H1 (cell line): ENCODE measurements around the gene CRY1. TPM values are rescaled to one million over a fixed set of nuclear protein-coding genes. Genes with fewer than 3 reads are reported as not detected.

Experiments
- CTCF ChIA-PET: fragments of 300-600 bp; sonication (Branson Sonifier 250); formaldehyde crosslinking; loops from one replicate; lab custom pipeline; 2021; ENCODE audit not compliant: partially characterized antibody; lab: Charles Lee
- POLR2A ChIA-PET: fragments of 300-600 bp; sonication (Branson Sonifier 250); formaldehyde crosslinking; loops from one replicate; lab custom pipeline; 2021; ENCODE audit warnings: inconsistent platforms; ENCODE audit not compliant: partially characterized antibody; lab: Charles Lee
- DNase-seq, 2 experiments: peaks; one replicate each; pipeline versions ENCODE4 v3.0.0 to v3.0.0-alpha.2; 2010 to 2022; ENCODE audit warnings: low spot score in 2 of 2, low read depth in 1 of 2, mixed read lengths in 1 of 2
- FAIRE-seq: peaks from 2 replicates; lab custom pipeline; 2011; peaks lifted over from hg19 to GRCh38; lab: Jason Lieb, UNC
- H2AFZ ChIP-seq: 2 replicates; pipeline ENCODE4 v1.8.1; 2012; ENCODE audit warnings: low read length, inconsistent platforms
- H2AK5ac ChIP-seq: 2 replicates; pipeline ENCODE4 v1.6.1; 2013; ENCODE audit warnings: low read depth, low read length
- H2BK120ac ChIP-seq: replicated peaks from 2 replicates; pipeline ENCODE3; 2013; ENCODE audit warnings: low read depth, low read length, inconsistent platforms
- H2BK12ac ChIP-seq: 2 replicates; pipeline ENCODE4 v1.6.1; 2013; ENCODE audit warnings: low read depth, low read length
- H2BK15ac ChIP-seq: 2 replicates; pipeline ENCODE4 v1.6.1; 2013; ENCODE audit warnings: low read length
- H2BK20ac ChIP-seq: 2 replicates; pipeline ENCODE4 v1.6.1; 2013; ENCODE audit warnings: low read length
- H2BK5ac ChIP-seq: 2 replicates; pipeline ENCODE4 v1.6.1; 2013; ENCODE audit warnings: low read depth, low read length
- H3K14ac ChIP-seq: 2 replicates; pipeline ENCODE4 v1.6.1; 2013; ENCODE audit warnings: inconsistent platforms; ENCODE audit not compliant: insufficient read length
- H3K18ac ChIP-seq: 2 replicates; pipeline ENCODE4 v1.6.1; 2013; ENCODE audit warnings: low read length; ENCODE audit errors: extremely low read depth
- H3K23ac ChIP-seq: 2 replicates; pipeline ENCODE4 v1.6.1; 2013; ENCODE audit warnings: inconsistent platforms; ENCODE audit not compliant: insufficient read length
- H3K23me2 ChIP-seq: 2 replicates; pipeline ENCODE4 v1.6.1; 2013; ENCODE audit warnings: low read depth, low read length
- H3K27ac ChIP-seq: 2 replicates; pipeline ENCODE4 v1.6.1; 2011; ENCODE audit warnings: low read depth, low read length, inconsistent platforms
- H3K27me3 ChIP-seq, 4 experiments: replicated peaks in 1 of 4; 1 replicate in 1 of 4; 2 replicates in 3 of 4; pipeline versions ENCODE4 v1.6.1 to v1.8.1; 2011 to 2013; ENCODE audit warnings: low read length in 3 of 4, mild to moderate bottlenecking in 3 of 4, inconsistent platforms in 2 of 4, mixed read lengths in 2 of 4, moderate library complexity in 1 of 4; ENCODE audit not compliant: control insufficient read depth in 3 of 4, insufficient read depth in 3 of 4; ENCODE audit errors: extremely low read depth in 1 of 4
- H3K36me3 ChIP-seq, 4 experiments: 2 replicates each; pipeline versions ENCODE4 v1.6.1 to v1.8.1; 2011 to 2013; ENCODE audit warnings: mild to moderate bottlenecking in 4 of 4, low read length in 3 of 4, moderate library complexity in 2 of 4, control low read depth in 1 of 4, inconsistent platforms in 1 of 4; ENCODE audit not compliant: insufficient read depth in 4 of 4, control insufficient read depth in 2 of 4
- H3K4ac ChIP-seq: replicated peaks from 2 replicates; pipeline ENCODE3; 2013; ENCODE audit warnings: low read length, low read depth, mixed read lengths, inconsistent platforms; ENCODE audit not compliant: insufficient read length
- H3K4me1 ChIP-seq, 4 experiments: replicated peaks in 1 of 4; 1 replicate in 1 of 4; 2 replicates in 3 of 4; pipeline versions ENCODE4 v1.6.1 to v1.8.1; 2011 to 2013; ENCODE audit warnings: low read length in 3 of 4, inconsistent platforms in 2 of 4, mixed read lengths in 1 of 4; ENCODE audit not compliant: insufficient read depth in 4 of 4, control insufficient read depth in 3 of 4
- H3K4me2 ChIP-seq, 2 experiments: 2 replicates each; pipeline versions ENCODE4 v1.6.1 to v1.8.1; 2011 to 2013; ENCODE audit warnings: low read depth in 2 of 2, low read length in 2 of 2, control low read depth in 1 of 2, inconsistent platforms in 1 of 2, mild to moderate bottlenecking in 1 of 2; ENCODE audit not compliant: insufficient read depth in 1 of 2
- H3K4me3 ChIP-seq, 4 experiments: fragments of 200-600, 300-600 bp in 1 of 4; sonication (generic), shearing (Covaris generic), sonication (Bioruptor Twin) in 1 of 4; 2 replicates each; pipeline versions ENCODE4 v1.5.1 to v1.8.1; 2011 to 2016; ENCODE audit warnings: low read length in 4 of 4, low read depth in 3 of 4, control low read depth in 2 of 4, inconsistent platforms in 2 of 4, mild to moderate bottlenecking in 2 of 4, mixed read lengths in 1 of 4, moderate library complexity in 1 of 4; ENCODE audit not compliant: insufficient read depth in 2 of 4; ENCODE audit errors: extremely low read depth in 1 of 4
- H3K56ac ChIP-seq: replicated peaks from 2 replicates; pipeline ENCODE3; 2013; ENCODE audit warnings: low read depth, mild to moderate bottlenecking, mixed read lengths, low read length, inconsistent platforms; ENCODE audit not compliant: insufficient read length
- H3K79me1 ChIP-seq: 2 replicates; pipeline ENCODE4 v1.6.1; 2013; ENCODE audit warnings: low read depth, low read length, control low read depth
- H3K79me2 ChIP-seq, 2 experiments: 2 replicates each; pipeline versions ENCODE4 v1.6.1 to v1.8.1; 2012 to 2013; ENCODE audit warnings: low read length in 2 of 2, mild to moderate bottlenecking in 2 of 2, inconsistent platforms in 1 of 2; ENCODE audit not compliant: insufficient read depth in 2 of 2, control insufficient read depth in 1 of 2
- H3K9ac ChIP-seq, 4 experiments: replicated peaks in 1 of 4; 1 replicate in 1 of 4; 2 replicates in 3 of 4; pipeline versions ENCODE4 v1.6.1 to v1.8.1; 2011 to 2013; ENCODE audit warnings: low read depth in 3 of 4, low read length in 3 of 4, control low read depth in 2 of 4, mild to moderate bottlenecking in 2 of 4, moderate library complexity in 2 of 4, inconsistent platforms in 1 of 4; ENCODE audit errors: extremely low read depth in 1 of 4
- H3K9me3 ChIP-seq, 2 experiments: 2 replicates each; pipeline versions ENCODE4 v1.6.1 to v1.8.1; 2012 to 2013; ENCODE audit warnings: mild to moderate bottlenecking in 2 of 2, moderate library complexity in 2 of 2, control low read depth in 1 of 2, inconsistent platforms in 1 of 2, low read depth in 1 of 2, low read length in 1 of 2, mixed read lengths in 1 of 2; ENCODE audit not compliant: insufficient read depth in 2 of 2
- H4K20me1 ChIP-seq, 2 experiments: replicated peaks in 1 of 2; 2 replicates each; pipeline versions ENCODE3 to v1.8.1; 2011 to 2013; ENCODE audit warnings: inconsistent platforms in 2 of 2, low read length in 2 of 2, mild to moderate bottlenecking in 1 of 2; ENCODE audit not compliant: insufficient read depth in 2 of 2, control insufficient read depth in 1 of 2
- H4K5ac ChIP-seq: 2 replicates; pipeline ENCODE4 v1.6.1; 2013; ENCODE audit warnings: low read length, low read depth, mixed read lengths, inconsistent platforms; ENCODE audit not compliant: insufficient read length
- H4K8ac ChIP-seq: 2 replicates; pipeline ENCODE4 v1.8.0; 2013; ENCODE audit warnings: mild to moderate bottlenecking, moderate library complexity, low read length, inconsistent platforms; ENCODE audit not compliant: insufficient read depth; ENCODE audit errors: extremely low read depth
- H4K91ac ChIP-seq: replicated peaks from 2 replicates; pipeline ENCODE3; 2013; ENCODE audit warnings: low read length, mixed read lengths, inconsistent platforms; ENCODE audit not compliant: insufficient read length
- BRCA1 ChIP-seq: IDR thresholded peaks from 2 replicates; pipeline ENCODE4 v1.6.1; 2012; ENCODE audit warnings: low read depth, low read length, improper control_type of control experiment
- CTCF ChIP-seq, 3 experiments: IDR thresholded peaks; 1 replicate in 2 of 3; 2 replicates in 1 of 3; pipeline versions ENCODE4 v1.5.1 to v1.6.1; 2011; ENCODE audit warnings: low read length in 3 of 3, mild to moderate bottlenecking in 3 of 3, inconsistent platforms in 2 of 3, low read depth in 1 of 3, moderate library complexity in 1 of 3; ENCODE audit not compliant: insufficient read depth in 1 of 3; ENCODE audit errors: control extremely low read depth in 1 of 3
- GABPA ChIP-seq: IDR thresholded peaks from 2 replicates; pipeline ENCODE4 v1.6.1; 2011; ENCODE audit warnings: mild to moderate bottlenecking, low read length, moderate library complexity, borderline replicate concordance; ENCODE audit not compliant: insufficient read depth
- POLR2A ChIP-seq, 2 experiments: IDR thresholded peaks; 1 replicate in 1 of 2; 2 replicates in 1 of 2; pipeline ENCODE4 v1.6.1; 2011; ENCODE audit warnings: low read depth in 2 of 2, low read length in 2 of 2, mild to moderate bottlenecking in 2 of 2; ENCODE audit errors: control extremely low read depth in 1 of 2
- RAD21 ChIP-seq, 2 experiments: IDR thresholded peaks in 1 of 2; conservative IDR thresholded peaks in 1 of 2; 2 replicates each; pipeline ENCODE4 v1.6.1; 2011; ENCODE audit warnings: low read depth in 2 of 2, low read length in 2 of 2, improper control_type of control experiment in 1 of 2, inconsistent platforms in 1 of 2, mild to moderate bottlenecking in 1 of 2, moderate library complexity in 1 of 2
- WGBS, 2 experiments: shearing (Covaris generic) in 1 of 2; methylation state at CpG; one replicate each; pipeline versions ENCODE4 v1.1.6 to v1.1.7; 2013 to 2015; ENCODE audit warnings: low lambda C conversion rate in 2 of 2, mixed read lengths in 2 of 2, inconsistent platforms in 1 of 2, low coverage in 1 of 2, missing lambda C conversion rate in 1 of 2; ENCODE audit not compliant: insufficient replicate concordance in 2 of 2, insufficient coverage in 1 of 2, insufficient read length in 1 of 2; ENCODE audit errors: extremely low coverage in 1 of 2, missing lambda C conversion rate in 1 of 2; 5-methylcytosine and 5-hydroxymethylcytosine counted together
- polyA plus RNA-seq, 7 experiments: library from polyadenylated mRNA; depleted of rRNA in 3 of 7; stranded (reverse) in 5 of 7; unstranded in 2 of 7; fragments of >200 nt in 5 of 7; fragments of 200-250 nt in 2 of 7; gene quantifications; 1 replicate in 5 of 7; 2 replicates in 1 of 7; 4 replicates in 1 of 7; pipeline versions ENCODE4 v1.2.1 to v1.2.3, GENCODE V29; 2011 to 2013; ENCODE audit warnings: missing spikeins in 2 of 7, mixed read lengths in 2 of 7
- total RNA-seq: library from RNA; stranded (reverse); fragmentation: NEBNext Ultra II Directional; extraction: Animal tissue kit (Norgen Biotek cat#: 25700); gene quantifications from 2 replicates; pipeline ENCODE4 v1.2.1, GENCODE V29; 2021

Gene CRY1
- total and polyA plus RNA-seq, 2 of the 8 experiments (the other 6 are each of a cell fraction or from before 2014, with no cell fraction given): 13.6 to 25.1 TPM

- Histone ChIP-seq H4K91ac (no peak overlapping the region), H4K5ac (no peak overlapping the region), H2BK5ac (no peak overlapping the region), H2AK5ac (no peak overlapping the region), H3K9ac (no peak overlapping the region), H3K14ac (no peak overlapping the region), H3K23me2 (peaks cover 2% of the 10 kb centered on the region; the same call in 1 of the 2 replicates), H2AFZ (no peak overlapping the region), H3K9me3 (no peaks in the 10 kb centered on the region), H3K36me3 (no peaks in the 10 kb centered on the region), H3K4me3 (no peak overlapping the region), H2BK120ac (no peak overlapping the region), H3K18ac (no peak overlapping the region), H3K79me1 (no peaks in the 10 kb centered on the region), H3K4ac (no peak overlapping the region), H3K23ac (no peak overlapping the region), H3K27me3 (no peaks in the 10 kb centered on the region), H3K27ac (no peak overlapping the region), H3K56ac (no peak overlapping the region), H2BK20ac (no peak overlapping the region), H3K4me1 (peaks cover 0 to 2% (median 0%) of the 10 kb centered on the region in 4 experiments; a peak in 2 of 7 replicates), H3K79me2 (peaks cover 0 to 23% of the 10 kb centered on the region in 2 experiments; a peak in 3 of 4 replicates), H3K4me2 (no peak overlapping the region), H4K8ac (no peak overlapping the region), H4K20me1 (no peaks in the 10 kb centered on the region), H2BK12ac (no peak overlapping the region), H2BK15ac (no peak overlapping the region)
- WGBS, 2 experiments: 81% methylated on average over 2 of the region's 2 CpGs; no CpG with 5 or more reads in 1 of the 2 experiments
- ChIA-PET POLR2A (interaction anchor here (0.9 kb wide), 1 partner anchor 10 kb away, joined by 4 read pairs; no protein-coding TSS in a partner anchor), CTCF (interaction anchor here (0.8 to 2.8 kb wide), 9 partner anchors 10 to 369 kb away, joined by 3 to 25 read pairs (median 3); no protein-coding TSS in a partner anchor)
- FAIRE-seq (peak; percentile 52), DNase-seq (no peak)
- TF ChIP-seq POLR2A (IDR thresholded peaks at IDR 0.05; ENCODE audit: control extremely low read depth in 1 of 2, low read depth in 2 of 2, low read length in 2 of 2) (no peak), RAD21 (IDR thresholded peaks at IDR 0.05 in 1 of 2, conservative IDR thresholded peaks at IDR 0.05 in 1 of 2; ENCODE audit: low read depth in 2 of 2, low read length in 2 of 2) (peak; percentile 25 to 35; a peak in 3 of 4 replicates), GABPA (no peak), BRCA1 (no peak), CTCF (IDR thresholded peaks at IDR 0.05; ENCODE audit: control extremely low read depth in 1 of 3, insufficient read depth in 1 of 3, low read depth in 1 of 3, low read length in 3 of 3) (peak in 2 of 3 experiments; percentile 30 to 55; a peak in 2 of 4 replicates)
Observed at GRCh38 chr12:107079172-107080011, 14.0 kb downstream of the CRY1 start.
